MM.1S (cell line): ENCODE results near the gene PDIA6.

Source experiments
- DNase-seq: peaks from one replicate; pipeline ENCODE4 v3.0.0-alpha.2; 2015
- H2AFZ ChIP-seq: fragments of 300-600 bp; sonication (generic); 2 replicates; pipeline ENCODE4 v1.6.0; 2016; ENCODE audit warnings: antibody characterized with exemption, low read length
- H3F3A ChIP-seq: fragments of 300-600 bp; sonication (generic); 2 replicates; pipeline ENCODE4 v1.6.1; 2016; ENCODE audit warnings: mild to moderate bottlenecking, antibody characterized with exemption, low read length, moderate library complexity, mixed read lengths; ENCODE audit not compliant: insufficient read depth
- H3K27ac ChIP-seq: fragments of 300-600 bp; sonication (generic); 2 replicates; pipeline ENCODE4 v1.5.1; 2016; ENCODE audit warnings: mild to moderate bottlenecking, low read length
- H3K27me3 ChIP-seq: fragments of 300-600 bp; sonication (generic); replicated peaks from 2 replicates; pipeline ENCODE4 v1.6.0; 2016; ENCODE audit warnings: low read length; ENCODE audit not compliant: insufficient read depth
- H3K36me3 ChIP-seq: fragments of 300-600 bp; sonication (generic); replicated peaks from 2 replicates; pipeline ENCODE4 v1.6.1; 2016; ENCODE audit warnings: mild to moderate bottlenecking, low read length, mixed read lengths; ENCODE audit not compliant: insufficient read depth
- H3K4me1 ChIP-seq: fragments of 300-600 bp; sonication (generic); 2 replicates; pipeline ENCODE4 v1.6.1; 2016; ENCODE audit warnings: low read length, mixed read lengths
- H3K4me2 ChIP-seq: fragments of 300-600 bp; sonication (generic); 2 replicates; pipeline ENCODE4 v1.6.0; 2016; ENCODE audit warnings: low read depth, low read length
- H3K4me3 ChIP-seq: fragments of 300-600 bp; sonication (generic); 2 replicates; pipeline ENCODE4 v1.5.1; 2016; ENCODE audit warnings: low read length, mixed read lengths
- H3K79me2 ChIP-seq: fragments of 300-600 bp; sonication (generic); 2 replicates; pipeline ENCODE4 v1.6.1; 2016; ENCODE audit warnings: mixed run types, low read length, mixed read lengths
- H3K9ac ChIP-seq: fragments of 300-600 bp; sonication (generic); 2 replicates; pipeline ENCODE4 v1.6.1; 2016; ENCODE audit warnings: low read length, mixed read lengths
- H3K9me2 ChIP-seq: fragments of 300-600 bp; sonication (generic); replicated peaks from 2 replicates; pipeline ENCODE4 v1.6.1; 2016; ENCODE audit warnings: mild to moderate bottlenecking, low read length, mixed read lengths; ENCODE audit not compliant: insufficient read depth
- H3K9me3 ChIP-seq: fragments of 300-600 bp; sonication (generic); replicated peaks from 2 replicates; pipeline ENCODE4 v1.6.1; 2016; ENCODE audit warnings: mild to moderate bottlenecking, low read length, mixed read lengths; ENCODE audit not compliant: insufficient read depth
- H4K20me1 ChIP-seq: fragments of 300-600 bp; sonication (generic); 2 replicates; pipeline ENCODE4 v1.6.1; 2016; ENCODE audit warnings: mild to moderate bottlenecking, low read length, moderate library complexity, mixed read lengths; ENCODE audit not compliant: insufficient read depth
- CTCF ChIP-seq: fragments of 300-600 bp; sonication (generic); IDR thresholded peaks from 2 replicates; pipeline ENCODE4 v1.5.1; 2016; ENCODE audit warnings: antibody characterized with exemption, low read length, mixed read lengths
- EZH2 ChIP-seq: fragments of 300-600 bp; sonication (generic); optimal IDR thresholded peaks from 2 replicates; pipeline ENCODE3; 2017; ENCODE audit warnings: low read depth, mild to moderate bottlenecking, antibody characterized with exemption, low read length, mixed read lengths
- EZH2phosphoT487 ChIP-seq: fragments of 300-600 bp; sonication (generic); IDR thresholded peaks from 2 replicates; pipeline ENCODE4 v1.6.1; 2018; ENCODE audit warnings: antibody characterized with exemption, low read length

PDIA6 gene

GRCh38 chr2:10830641-10831399 is 18.2 kb upstream of the PDIA6 start:
- Histone ChIP-seq H3K36me3 (no peaks in the 10 kb centered on the region), H3K9me2 (no peaks in the 10 kb centered on the region), H3K4me1 (0 out of 2 replicates have a peak, but pooled peaks cover 3% of the 10 kb centered on the region), H3K4me3 (no peak overlapping the region), H3K9ac (no peak overlapping the region), H3F3A (no peaks in the 10 kb centered on the region), H3K9me3 (no peaks in the 10 kb centered on the region), H3K27me3 (peaks cover 24% of the 10 kb centered on the region), H4K20me1 (no peaks in the 10 kb centered on the region), H3K27ac (no peak overlapping the region), H3K4me2 (no peak overlapping the region), H2AFZ (no peak overlapping the region), H3K79me2 (no peaks in the 10 kb centered on the region)
- TF ChIP-seq CTCF (no peak), EZH2 (no peak), EZH2phosphoT487 (no peak)
- no peak for DNase-seq

GRCh38 chr2:10830203-10830602 is 17.6 kb upstream of the PDIA6 start:
- H3K4me3 ChIP-seq: no peak overlapping the region
- no peak overlapping the region for H2AFZ ChIP-seq
- DNase-seq: no peak
- TF ChIP-seq CTCF (no peak), EZH2 (no peak), EZH2phosphoT487 (no peak)
- H3K79me2 ChIP-seq: no peaks in the 10 kb centered on the region
- no peaks in the 10 kb centered on the region for H3K9me2 ChIP-seq
- H3K27me3 ChIP-seq: peaks cover 24% of the 10 kb centered on the region
- no peaks in the 10 kb centered on the region for H3K9me3 ChIP-seq
- no peaks in the 10 kb centered on the region for H3K36me3 ChIP-seq
- H3K4me2 ChIP-seq: no peak overlapping the region
- no peak overlapping the region for H3K27ac ChIP-seq
- no peaks in the 10 kb centered on the region for H4K20me1 ChIP-seq
- H3K4me1 ChIP-seq: 0 out of 2 replicates have a peak, but pooled peaks cover 3% of the 10 kb centered on the region
- H3K9ac ChIP-seq: no peak overlapping the region
- H3F3A ChIP-seq: no peaks in the 10 kb centered on the region

- Histone ChIP-seq H3K4me3 (no peak overlapping the region), H3K4me1 (0 out of 2 replicates have a peak, but pooled peaks cover 3% of the 10 kb centered on the region), H3K79me2 (no peaks in the 10 kb centered on the region), H3K9ac (no peak overlapping the region), H3K4me2 (no peak overlapping the region), H3K27me3 (peaks cover 24% of the 10 kb centered on the region), H3F3A (no peaks in the 10 kb centered on the region), H3K9me2 (no peaks in the 10 kb centered on the region), H2AFZ (no peak overlapping the region), H3K27ac (no peak overlapping the region), H4K20me1 (no peaks in the 10 kb centered on the region), H3K9me3 (no peaks in the 10 kb centered on the region), H3K36me3 (no peaks in the 10 kb centered on the region)
- TF ChIP-seq EZH2phosphoT487: no peak
- no peak for TF ChIP-seq EZH2
- TF ChIP-seq CTCF: no peak
- DNase-seq: no peak
These were observed 16.7 kb upstream of the PDIA6 start for GRCh38 chr2:10829299-10829698.
